NCI-H2107 treated with DMSO at 0.1 percent for 48 hours (cell line): ENCODE measurements around the gene SUSD1.
"Not testable (repeated sequence)": the region's sequence is repeated elsewhere in the genome, so short reads cannot be mapped to it uniquely, and the experiment has no call there.

Source experiments
- DNase-seq: peaks from one replicate; lab custom pipeline; 2025; ENCODE audit not compliant: unreplicated experiment; lab: John Stamatoyannopoulos, UW

Gene SUSD1

GRCh38 chr9:112174965-112175795, at the start of gene SUSD1:
Gene SUSD1 (minus strand): TSS chr9:112175297. CDS start chr9:112175235, 62 bp downstream.
- DNase-seq: no peak

- no peak for DNase-seq
These were observed 49.5 kb upstream of the SUSD1 start for GRCh38 chr9:112224401-112225289.

- DNase-seq: no peak
These were observed 43.8 kb upstream of the SUSD1 start for GRCh38 chr9:112218908-112219307.

- no peak for DNase-seq
These were observed 37.8 kb upstream of the SUSD1 start for GRCh38 chr9:112212926-112213325.

- DNase-seq: no peak
These were observed 32.4 kb upstream of the SUSD1 start for GRCh38 chr9:112207451-112207850.

GRCh38 chr9:112203536-112203935, 28.4 kb upstream of the SUSD1 start:
- no peak for DNase-seq

GRCh38 chr9:112200711-112201110, 25.6 kb upstream of the SUSD1 start:
- DNase-seq: no peak

GRCh38 chr9:112198646-112199045, 23.5 kb upstream of the SUSD1 start:
- DNase-seq: no peak

GRCh38 chr9:112194969-112195431, 19.9 kb upstream of the SUSD1 start:
- DNase-seq: no peak

- DNase-seq: no peak
These were observed 18.6 kb upstream of the SUSD1 start for GRCh38 chr9:112193572-112194288.

GRCh38 chr9:112190320-112190719, 15.2 kb upstream of the SUSD1 start:
- DNase-seq: not testable (repeated sequence)

GRCh38 chr9:112188884-112189283, 13.8 kb upstream of the SUSD1 start:
- DNase-seq: no peak

GRCh38 chr9:112187404-112187803, 12.3 kb upstream of the SUSD1 start:
- DNase-seq: no peak

- no peak for DNase-seq
These were observed 11.6 kb upstream of the SUSD1 start for GRCh38 chr9:112186695-112187094.

- no peak for DNase-seq
These were observed 9.8 kb upstream of the SUSD1 start for GRCh38 chr9:112184946-112185345.

- DNase-seq: no peak
These were observed 9.1 kb upstream of the SUSD1 start for GRCh38 chr9:112184221-112184620.

GRCh38 chr9:112180387-112180881, 5.3 kb upstream of the SUSD1 start:
- no peak for DNase-seq

- DNase-seq: no peak
These were observed 4.7 kb upstream of the SUSD1 start for GRCh38 chr9:112179816-112180215.

GRCh38 chr9:112176524-112176923, 1.4 kb upstream of the SUSD1 start:
- DNase-seq: no peak

- no peak for DNase-seq
These were observed 759 bp upstream of the SUSD1 start for GRCh38 chr9:112175796-112176315.
